ENCODE results near the gene NHERF1.

The NHERF1 gene

DNA sequence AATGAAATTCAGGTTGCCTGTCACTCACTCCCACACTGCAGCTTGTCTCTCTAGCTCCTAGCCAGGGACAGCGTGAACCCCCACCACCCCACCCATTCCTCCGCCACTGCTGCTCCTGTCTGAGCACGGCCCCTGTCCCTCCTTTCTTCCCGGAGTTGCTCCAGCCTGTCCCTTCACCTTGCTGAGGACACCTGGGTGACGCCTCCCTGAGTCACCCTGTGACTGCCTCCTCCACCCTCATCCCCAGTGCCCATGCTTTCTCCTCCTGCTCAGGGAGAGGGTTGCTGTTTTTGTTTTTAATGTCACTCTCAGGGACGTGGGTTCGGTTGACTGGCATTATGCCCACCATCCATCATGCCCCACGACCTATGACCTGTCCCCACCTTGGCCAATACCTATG is 53.5 kb downstream of the NHERF1 start:
- Mint-ChIP-seq H3K9me3 (no peaks in the 10 kb centered on the region), H3K4me3 (no peak overlapping the region), H3K27me3 (ENCODE audit: low read depth) (no peaks in the 10 kb centered on the region), H3K4me1 (ENCODE audit: low read depth) (peaks cover 4% of the 10 kb centered on the region), H3K27ac (no peak overlapping the region), H3K36me3 (ENCODE audit: low read depth) (peaks cover 15% of the 10 kb centered on the region)
- no peak for DNase-seq (ENCODE audit: low spot score)

DNA sequence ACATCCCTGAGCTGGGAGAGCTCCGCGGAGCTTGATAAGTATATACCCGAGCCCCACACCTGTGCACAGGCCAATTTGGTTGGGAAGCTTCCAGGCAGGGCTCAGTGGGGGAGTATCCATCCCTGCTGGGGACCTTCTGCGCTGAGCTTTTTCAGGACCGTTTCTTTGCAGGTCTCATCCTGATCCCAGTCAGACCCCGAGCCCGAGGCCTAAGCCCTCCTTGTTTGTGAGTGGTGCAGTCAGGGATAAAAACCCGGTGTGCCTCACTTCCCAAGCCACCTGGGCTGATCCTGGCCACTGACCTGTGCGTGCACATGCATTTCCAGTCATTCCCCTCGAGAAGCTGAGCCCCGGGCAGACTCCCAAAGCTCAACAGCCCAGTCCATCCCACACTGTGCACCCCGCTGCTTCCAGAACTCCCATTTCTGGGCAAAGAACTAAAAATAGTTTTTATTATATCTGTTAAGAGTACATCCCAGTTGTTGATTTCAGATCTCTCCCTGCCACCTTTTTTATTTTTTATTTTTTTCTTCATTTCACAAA is 55.0 kb downstream of the NHERF1 start:
- Mint-ChIP-seq H3K4me3 (no peak overlapping the region), H3K27ac (no peak overlapping the region), H3K36me3 (ENCODE audit: low read depth) (peaks cover 14% of the 10 kb centered on the region), H3K27me3 (ENCODE audit: low read depth) (no peaks in the 10 kb centered on the region), H3K4me1 (ENCODE audit: low read depth) (no peaks in the 10 kb centered on the region), H3K9me3 (no peaks in the 10 kb centered on the region)
- no peak for DNase-seq (ENCODE audit: low spot score)

DNA sequence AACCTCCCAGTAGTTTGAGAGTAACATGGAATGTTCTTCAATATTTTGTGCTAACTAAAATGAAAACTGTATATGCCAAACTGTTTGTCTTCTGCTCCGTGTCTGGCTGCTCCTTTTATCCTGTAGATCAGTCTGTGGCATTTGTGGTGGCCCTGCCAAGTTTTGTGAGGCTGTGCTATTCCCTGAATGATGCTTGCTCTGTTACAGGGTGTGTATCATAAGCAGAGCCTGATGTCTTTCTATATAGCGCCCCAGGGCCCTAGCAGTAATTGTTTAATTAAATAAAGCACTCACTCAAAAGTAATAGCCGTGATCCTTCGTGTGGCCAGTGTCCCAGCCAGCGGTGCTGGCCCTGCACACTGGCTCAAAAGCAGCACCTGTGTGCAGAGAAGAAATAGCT is 55.5 kb downstream of the NHERF1 start:
- no peak for DNase-seq (ENCODE audit: low spot score)
- no peak overlapping the region for H3K27ac Mint-ChIP-seq
- H3K27me3 Mint-ChIP-seq (ENCODE audit: low read depth): no peaks in the 10 kb centered on the region
- peaks cover 11% of the 10 kb centered on the region for H3K36me3 Mint-ChIP-seq (ENCODE audit: low read depth)
- no peaks in the 10 kb centered on the region for H3K9me3 Mint-ChIP-seq
- H3K4me1 Mint-ChIP-seq (ENCODE audit: low read depth): no peaks in the 10 kb centered on the region
- H3K4me3 Mint-ChIP-seq: no peak overlapping the region

DNA sequence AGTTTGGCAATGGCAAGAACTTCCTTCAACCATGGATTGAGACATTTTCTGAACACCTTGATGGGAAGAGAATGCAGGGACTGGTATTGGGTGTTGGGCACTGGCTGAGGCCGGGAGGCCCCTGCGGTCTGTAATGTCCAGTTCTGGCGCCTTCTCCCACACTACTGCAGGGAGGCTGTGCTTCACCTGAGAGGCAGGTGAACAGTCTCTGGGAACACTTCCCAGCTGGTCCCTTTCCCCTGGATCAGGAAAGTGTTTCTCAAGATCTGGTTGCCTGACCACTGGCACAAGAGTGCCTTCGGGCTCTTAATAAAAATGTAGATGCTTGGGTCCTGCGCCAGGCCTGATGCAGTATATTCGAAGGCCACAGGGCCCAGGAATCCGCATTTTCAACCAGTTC is 56.3 kb downstream of the NHERF1 start:
- no peak for DNase-seq (ENCODE audit: low spot score)
- Mint-ChIP-seq H3K27me3 (ENCODE audit: low read depth) (no peaks in the 10 kb centered on the region), H3K27ac (no peak overlapping the region), H3K4me1 (ENCODE audit: low read depth) (no peaks in the 10 kb centered on the region), H3K9me3 (no peaks in the 10 kb centered on the region), H3K36me3 (ENCODE audit: low read depth) (peaks cover 9% of the 10 kb centered on the region), H3K4me3 (no peak overlapping the region)

GRCh38 chr17:74805591-74805991 is 57.2 kb downstream of the NHERF1 start:
- no peak overlapping the region for H3K4me3 Mint-ChIP-seq
- peaks cover 9% of the 10 kb centered on the region for H3K36me3 Mint-ChIP-seq (ENCODE audit: low read depth)
- no peaks in the 10 kb centered on the region for H3K4me1 Mint-ChIP-seq (ENCODE audit: low read depth)
- no peaks in the 10 kb centered on the region for H3K27me3 Mint-ChIP-seq (ENCODE audit: low read depth)
- DNase-seq (ENCODE audit: low spot score): no peak
- H3K27ac Mint-ChIP-seq: no peak overlapping the region
- no peaks in the 10 kb centered on the region for H3K9me3 Mint-ChIP-seq

DNA sequence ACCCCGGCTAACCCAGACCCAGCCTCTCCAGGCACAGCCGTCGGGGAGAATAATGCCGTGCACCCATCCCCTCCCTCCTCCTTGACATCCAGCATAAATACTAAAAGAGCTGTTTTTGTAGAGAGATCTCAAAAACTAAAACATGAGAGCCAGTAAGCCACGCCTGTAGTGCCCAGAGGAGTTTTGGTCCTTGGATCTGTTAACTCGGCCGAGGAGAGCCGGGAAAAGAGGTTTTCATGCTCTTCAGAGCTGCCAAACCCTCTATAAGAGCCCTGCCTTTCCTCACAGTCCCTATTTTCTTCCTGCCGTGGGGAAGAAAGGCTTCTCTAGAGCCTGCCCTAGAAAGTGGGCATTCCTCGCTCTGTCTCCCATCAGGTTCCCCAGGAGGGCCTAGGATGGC is 57.9 kb downstream of the NHERF1 start:
- no peak overlapping the region for H3K4me3 Mint-ChIP-seq
- no peaks in the 10 kb centered on the region for H3K4me1 Mint-ChIP-seq (ENCODE audit: low read depth)
- no peak for DNase-seq (ENCODE audit: low spot score)
- peaks cover 12% of the 10 kb centered on the region for H3K36me3 Mint-ChIP-seq (ENCODE audit: low read depth)
- no peaks in the 10 kb centered on the region for H3K9me3 Mint-ChIP-seq
- no peak overlapping the region for H3K27ac Mint-ChIP-seq
- H3K27me3 Mint-ChIP-seq (ENCODE audit: low read depth): no peaks in the 10 kb centered on the region

DNA sequence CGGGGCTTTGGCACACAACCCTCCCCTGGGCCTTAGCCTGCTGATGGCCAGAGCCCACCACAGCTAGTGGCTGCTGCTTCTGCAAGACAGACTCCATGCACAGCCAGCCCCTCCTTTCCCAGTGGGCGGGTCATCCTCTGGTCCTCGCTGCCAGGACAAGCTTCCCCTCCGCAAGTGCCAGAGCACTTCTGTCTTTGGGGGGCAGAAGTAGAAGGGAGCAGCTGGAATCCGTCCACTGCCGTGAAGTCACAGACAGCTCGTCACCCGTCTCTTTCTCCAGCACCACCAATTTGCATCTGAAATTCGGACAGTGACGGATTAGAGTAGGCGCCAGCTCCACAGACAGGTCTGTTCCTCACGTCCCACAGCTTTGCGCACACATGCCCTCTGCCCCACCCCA is 59.0 kb downstream of the NHERF1 start:
- H3K4me3 Mint-ChIP-seq: no peak overlapping the region
- DNase-seq (ENCODE audit: low spot score): no peak
- H3K36me3 Mint-ChIP-seq (ENCODE audit: low read depth): peaks cover 10% of the 10 kb centered on the region
- no peak overlapping the region for H3K27ac Mint-ChIP-seq
- no peaks in the 10 kb centered on the region for H3K27me3 Mint-ChIP-seq (ENCODE audit: low read depth)
- no peaks in the 10 kb centered on the region for H3K4me1 Mint-ChIP-seq (ENCODE audit: low read depth)
- H3K9me3 Mint-ChIP-seq: no peaks in the 10 kb centered on the region

DNA sequence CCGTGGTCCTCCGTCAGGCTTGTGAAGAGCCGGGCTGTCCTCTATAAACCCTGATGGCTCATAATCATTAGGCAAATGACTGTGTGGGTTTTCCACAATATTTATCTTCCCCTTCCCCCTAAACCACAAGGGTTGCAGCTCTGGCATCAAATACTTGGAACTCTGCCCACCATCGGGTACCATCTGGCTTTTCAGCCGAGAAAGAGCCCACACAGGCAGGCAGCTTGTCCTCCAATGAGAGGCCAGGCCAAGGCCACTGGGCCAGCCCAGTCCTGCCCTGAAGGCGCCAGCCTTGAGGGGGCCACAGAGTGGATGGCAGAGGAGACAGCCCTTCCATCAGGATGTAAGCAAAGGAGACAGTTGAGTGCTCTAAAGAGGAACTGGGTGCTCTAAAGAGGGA is 59.5 kb downstream of the NHERF1 start:
- Mint-ChIP-seq H3K9me3 (no peaks in the 10 kb centered on the region), H3K27ac (no peak overlapping the region), H3K4me3 (no peak overlapping the region), H3K4me1 (ENCODE audit: low read depth) (no peaks in the 10 kb centered on the region), H3K27me3 (ENCODE audit: low read depth) (no peaks in the 10 kb centered on the region), H3K36me3 (ENCODE audit: low read depth) (peaks cover 10% of the 10 kb centered on the region)
- DNase-seq (ENCODE audit: low spot score): no peak

DNA sequence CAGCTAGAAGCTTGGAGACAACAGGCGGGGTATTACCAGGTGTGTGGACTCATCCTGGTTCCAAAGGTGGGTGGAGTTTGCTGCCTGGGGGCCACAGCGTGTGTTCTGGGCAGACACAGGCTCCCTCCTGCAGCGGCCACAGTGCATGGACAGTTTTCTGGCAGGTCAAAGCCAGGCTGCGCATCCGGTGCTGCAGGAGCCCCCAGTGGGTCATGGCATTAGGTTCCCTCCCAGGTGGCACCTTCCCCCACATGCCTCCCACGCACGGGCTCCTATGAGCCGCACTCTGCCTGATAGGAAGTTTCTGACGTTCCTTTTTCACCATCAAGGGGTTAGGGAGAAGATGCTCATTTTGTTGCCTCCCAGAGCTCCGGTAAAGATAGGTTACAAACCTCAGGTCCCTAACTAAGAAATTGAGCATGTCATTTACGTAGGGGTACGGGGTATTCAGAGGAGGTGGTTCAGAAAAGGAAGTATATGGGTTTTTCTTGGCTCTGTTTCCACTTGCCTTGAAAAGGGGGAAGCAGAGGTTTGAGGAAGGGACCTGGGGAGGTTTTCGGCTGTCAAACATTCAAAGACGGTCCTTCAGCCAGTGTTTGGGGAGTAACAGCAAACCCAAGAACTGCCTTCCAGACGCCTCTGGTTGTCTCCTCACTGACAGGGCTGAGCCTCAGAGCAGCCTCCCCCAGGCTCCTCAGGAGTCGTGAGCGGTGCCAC is 60.4 kb downstream of the NHERF1 start:
- no peak for DNase-seq (ENCODE audit: low spot score)

GRCh38 chr17:74810699-74811485 is 62.5 kb downstream of the NHERF1 start:
- Mint-ChIP-seq H3K4me1 (ENCODE audit: low read depth) (peaks cover 4% of the 10 kb centered on the region), H3K4me3 (no peak overlapping the region), H3K27me3 (ENCODE audit: low read depth) (no peaks in the 10 kb centered on the region), H3K27ac (no peak overlapping the region), H3K36me3 (ENCODE audit: low read depth) (peaks cover 10% of the 10 kb centered on the region), H3K9me3 (no peaks in the 10 kb centered on the region)
- no peak for DNase-seq (ENCODE audit: low spot score)

More for the DNA sequence above, 60.4 kb downstream of the NHERF1 start:
- Mint-ChIP-seq H3K27me3 (ENCODE audit: low read depth) (no peaks in the 10 kb centered on the region), H3K4me1 (ENCODE audit: low read depth) (no peaks in the 10 kb centered on the region), H3K9me3 (no peaks in the 10 kb centered on the region), H3K36me3 (ENCODE audit: low read depth) (peaks cover 10% of the 10 kb centered on the region), H3K4me3 (no peak overlapping the region), H3K27ac (no peak overlapping the region)

DNA sequence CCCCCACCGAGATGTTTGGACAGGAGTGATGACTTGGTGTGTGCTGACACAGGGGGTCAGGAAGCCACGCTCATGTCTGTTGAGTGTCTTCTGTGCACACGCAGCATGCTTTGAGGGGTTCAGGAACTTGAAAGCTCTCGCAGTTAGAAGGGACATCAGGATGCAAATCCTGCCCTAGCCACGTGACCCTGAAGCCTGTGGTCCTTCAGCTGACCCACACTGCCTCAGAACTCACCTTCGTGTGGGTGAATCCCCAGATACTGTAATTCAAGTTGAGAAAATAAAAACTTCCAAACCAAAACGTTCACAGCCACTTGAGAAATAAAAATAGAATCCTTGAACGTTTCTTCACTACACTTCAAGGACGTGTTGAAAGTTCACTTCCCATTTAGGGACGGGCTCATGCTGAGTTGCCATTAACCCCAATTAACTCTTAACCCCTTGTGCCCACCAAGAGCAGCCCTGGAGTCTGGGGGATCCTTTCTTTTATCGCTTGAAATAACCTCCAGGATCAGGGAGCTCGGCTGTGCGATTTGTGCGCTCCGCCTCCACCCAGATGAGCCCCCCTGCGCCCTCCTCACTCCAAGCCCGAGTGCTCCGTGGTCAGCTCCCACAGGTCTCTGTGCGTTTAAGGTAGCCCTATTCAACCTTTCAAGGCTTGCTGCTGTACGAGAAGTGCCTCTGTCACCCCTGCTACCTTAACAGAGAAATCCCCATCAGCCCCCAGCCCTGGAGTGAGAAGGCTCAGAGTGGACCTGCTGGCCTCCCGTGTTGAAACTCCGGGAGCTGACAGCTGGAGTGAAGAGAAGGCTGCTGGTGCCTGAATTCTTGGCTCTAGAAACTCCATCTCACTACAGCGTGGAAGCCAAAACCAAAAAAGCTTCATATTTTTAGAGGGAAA is 63.9 kb downstream of the NHERF1 start:
- Mint-ChIP-seq H3K4me3 (no peak overlapping the region), H3K9me3 (no peaks in the 10 kb centered on the region), H3K36me3 (ENCODE audit: low read depth) (peaks cover 10% of the 10 kb centered on the region), H3K4me1 (ENCODE audit: low read depth) (peaks cover 4% of the 10 kb centered on the region), H3K27ac (no peak overlapping the region), H3K27me3 (ENCODE audit: low read depth) (no peaks in the 10 kb centered on the region)
- DNase-seq (ENCODE audit: low spot score): no peak

GRCh38 chr17:74814453-74814852 is 66.0 kb downstream of the NHERF1 start:
- Mint-ChIP-seq H3K27ac (no peak overlapping the region), H3K9me3 (no peaks in the 10 kb centered on the region), H3K4me1 (ENCODE audit: low read depth) (peaks cover 4% of the 10 kb centered on the region), H3K4me3 (no peak overlapping the region), H3K27me3 (ENCODE audit: low read depth) (no peaks in the 10 kb centered on the region), H3K36me3 (ENCODE audit: low read depth) (peaks cover 9% of the 10 kb centered on the region)
- no peak for DNase-seq (ENCODE audit: low spot score)

- H3K27ac Mint-ChIP-seq: no peak overlapping the region
- DNase-seq (ENCODE audit: low spot score): no peak
- no peaks in the 10 kb centered on the region for H3K9me3 Mint-ChIP-seq
- no peak overlapping the region for H3K4me3 Mint-ChIP-seq
- no peaks in the 10 kb centered on the region for H3K27me3 Mint-ChIP-seq (ENCODE audit: low read depth)
- peaks cover 9% of the 10 kb centered on the region for H3K36me3 Mint-ChIP-seq (ENCODE audit: low read depth)
- peaks cover 4% of the 10 kb centered on the region for H3K4me1 Mint-ChIP-seq (ENCODE audit: low read depth)
Measured at GRCh38 chr17:74815067-74815466, 66.6 kb downstream of the NHERF1 start.
